GM19193 (cell line): ENCODE results near the gene PTPN1.

Experiments used
- POLR2A ChIP-seq: IDR thresholded peaks from 4 replicates; pipeline ENCODE4 v1.6.1; 2011; ENCODE audit not compliant: insufficient read depth, insufficient read length; ENCODE audit errors: extremely low read depth

The PTPN1 gene

DNA sequence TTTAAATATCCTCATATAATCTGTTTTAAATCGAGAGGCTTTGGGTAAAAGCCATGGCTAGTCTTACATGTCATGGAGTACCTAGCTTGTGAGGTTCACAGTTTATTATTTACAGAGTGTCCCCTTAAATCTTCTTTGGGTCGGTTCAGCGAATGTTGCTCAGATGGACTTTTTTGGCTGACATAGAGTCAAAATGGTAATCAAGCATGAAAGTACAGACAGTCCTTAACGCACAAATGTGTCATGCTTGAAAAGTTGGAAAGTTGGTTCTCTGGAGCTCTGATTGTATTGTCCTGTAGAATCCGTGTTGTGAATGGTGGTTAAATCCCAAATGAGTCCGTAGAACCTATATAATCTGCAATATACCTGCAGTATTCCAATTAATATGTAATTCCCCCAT, 22.0 kb downstream of the PTPN1 start:
- TF ChIP-seq POLR2A: no peak

DNA sequence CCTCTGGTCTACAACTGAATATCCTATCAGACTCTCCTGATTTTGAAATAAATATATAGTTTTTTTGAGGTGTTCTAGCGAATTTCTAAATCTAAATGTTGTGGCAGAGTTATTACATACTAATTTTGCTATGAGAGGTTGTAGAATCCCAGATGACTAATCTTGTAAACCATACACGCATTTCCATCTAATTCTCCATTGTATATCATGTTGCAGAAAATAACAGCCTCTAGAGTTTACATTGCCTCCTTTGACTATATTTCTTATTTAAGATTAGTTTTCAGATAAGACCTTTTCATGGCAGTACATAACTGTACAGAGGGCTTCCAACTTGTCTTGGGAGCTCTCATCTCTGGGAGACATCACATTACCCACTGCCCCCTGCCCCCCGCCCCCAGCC, 22.9 kb downstream of the PTPN1 start:
- TF ChIP-seq POLR2A: no peak

DNA sequence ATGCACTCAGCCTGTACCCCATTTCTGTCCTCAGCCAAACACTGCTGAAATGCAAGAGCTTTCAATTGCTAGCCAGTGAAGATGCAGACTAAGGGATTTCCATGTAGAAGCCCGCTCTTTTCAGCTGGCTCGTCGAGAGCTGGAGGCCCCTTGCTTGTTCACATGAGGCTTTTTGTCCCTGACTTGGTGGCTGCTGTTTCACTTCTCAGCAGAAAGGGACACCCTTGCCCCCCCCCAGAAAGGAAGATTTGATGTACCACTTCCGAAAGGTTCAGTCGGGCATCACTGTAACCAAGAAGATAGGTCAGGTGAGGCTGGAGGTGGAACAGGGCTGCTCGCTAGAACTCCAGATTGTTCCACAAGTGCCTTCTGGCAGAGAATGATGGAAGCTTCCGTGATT, 23.3 kb downstream of the PTPN1 start:
- no peak for TF ChIP-seq POLR2A

DNA sequence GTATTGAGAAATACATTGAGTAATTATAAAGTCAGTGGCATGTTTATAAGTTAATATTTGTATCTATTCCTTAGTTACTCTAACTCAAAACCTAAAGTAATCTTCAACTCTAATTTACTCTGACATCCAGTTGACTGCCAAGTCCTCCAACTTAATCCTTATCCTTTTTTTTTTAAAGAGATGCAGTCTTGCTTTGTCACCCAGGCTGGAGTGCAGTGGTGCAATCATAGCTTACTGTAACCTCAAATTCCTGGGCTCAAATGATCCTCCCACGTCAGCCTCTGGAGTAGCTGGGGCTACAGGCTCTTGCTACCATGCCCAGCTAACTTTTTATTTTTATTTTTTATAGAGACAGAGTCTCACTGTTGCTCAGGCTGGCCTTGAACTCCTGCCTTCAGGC, 24.4 kb downstream of the PTPN1 start:
- TF ChIP-seq POLR2A: no peak

DNA sequence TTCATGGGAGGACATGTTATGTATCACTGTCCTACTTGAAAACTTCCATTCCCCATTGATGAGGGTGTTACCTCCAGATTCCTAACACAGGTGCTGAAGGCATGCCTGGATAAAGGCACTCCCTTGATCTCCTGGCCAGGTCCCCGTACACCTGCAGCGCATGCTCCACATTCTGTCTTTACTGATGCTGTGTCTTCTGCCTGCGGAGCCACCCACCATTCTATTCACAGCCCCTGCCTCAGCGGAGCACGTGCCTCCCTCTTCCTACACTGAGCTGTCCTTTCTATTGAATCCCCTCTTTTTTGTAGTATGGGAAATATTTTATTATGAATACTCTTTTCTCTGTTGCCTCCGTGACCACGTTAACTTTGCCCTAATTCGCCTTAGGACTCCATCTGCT, 25.0 kb downstream of the PTPN1 start:
- TF ChIP-seq POLR2A: no peak

DNA sequence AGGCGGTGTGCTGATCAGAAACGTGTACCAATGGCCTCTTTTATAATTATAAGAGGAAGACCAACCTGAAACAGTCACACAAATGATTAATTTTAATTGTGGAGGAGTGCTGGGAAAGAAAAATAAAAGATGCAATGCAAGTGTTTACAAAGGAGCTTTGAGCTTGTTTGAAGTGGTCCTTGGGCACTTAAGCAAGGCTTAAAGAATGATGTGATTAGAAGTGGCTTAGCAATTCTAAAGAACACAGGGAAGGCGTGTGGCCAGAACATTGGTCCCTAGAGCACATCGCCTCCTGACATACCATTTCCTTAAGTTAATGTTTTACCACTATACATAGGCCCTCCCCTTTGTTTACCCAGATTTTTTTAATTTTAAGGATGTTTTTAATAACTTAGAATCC, 26.1 kb downstream of the PTPN1 start:
- TF ChIP-seq POLR2A: no peak

DNA sequence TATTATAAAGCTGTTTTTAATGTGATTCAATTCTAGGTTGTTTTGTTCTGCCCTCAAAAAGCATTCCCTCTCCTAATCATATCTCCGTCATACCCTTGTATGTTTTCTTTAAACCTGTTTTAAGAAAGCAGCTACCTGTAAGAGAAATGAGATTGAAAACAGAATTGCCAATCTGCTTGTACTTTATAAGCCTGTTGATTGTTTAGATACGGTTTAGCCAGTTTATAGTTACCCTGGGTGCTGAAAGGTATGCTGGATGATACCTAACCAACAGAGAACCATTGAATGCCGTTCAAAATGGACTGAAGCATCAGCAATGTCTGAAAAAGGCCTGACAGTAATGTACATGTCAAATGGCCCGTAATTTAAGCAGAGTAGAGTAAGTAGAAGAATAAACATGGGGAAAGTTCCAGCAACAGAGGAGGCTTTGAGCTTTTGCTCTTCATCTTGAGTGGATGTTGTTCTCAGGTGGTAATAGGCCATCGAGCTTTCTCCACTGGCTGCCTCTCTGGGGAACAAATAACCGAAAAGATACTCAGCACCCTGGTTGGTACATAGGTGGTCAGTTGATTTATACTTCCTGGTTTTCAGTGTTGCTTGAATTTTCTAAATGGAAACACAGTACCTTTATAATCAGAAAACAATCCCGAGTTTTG, 27.5 kb downstream of the PTPN1 start:
- no peak for TF ChIP-seq POLR2A

DNA sequence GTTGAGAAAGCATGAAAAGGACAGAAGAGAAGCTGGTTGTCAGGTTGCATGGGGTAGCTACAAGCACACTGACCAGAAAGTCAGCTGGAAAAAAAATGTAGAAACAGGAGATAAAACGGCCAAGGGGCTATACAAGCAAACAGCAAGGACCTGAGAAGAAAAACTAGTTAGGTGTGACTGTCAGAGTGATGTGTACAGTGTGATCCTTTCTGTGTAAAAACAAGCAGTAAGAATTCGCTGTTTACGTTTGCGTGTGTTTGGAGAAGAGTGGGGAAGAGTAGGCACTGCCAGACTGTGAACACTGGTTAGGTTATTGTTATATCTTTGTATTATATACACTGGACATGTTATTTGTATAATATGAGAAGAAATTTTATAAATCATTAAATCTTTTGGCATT, 28.1 kb downstream of the PTPN1 start:
- TF ChIP-seq POLR2A: no peak

DNA sequence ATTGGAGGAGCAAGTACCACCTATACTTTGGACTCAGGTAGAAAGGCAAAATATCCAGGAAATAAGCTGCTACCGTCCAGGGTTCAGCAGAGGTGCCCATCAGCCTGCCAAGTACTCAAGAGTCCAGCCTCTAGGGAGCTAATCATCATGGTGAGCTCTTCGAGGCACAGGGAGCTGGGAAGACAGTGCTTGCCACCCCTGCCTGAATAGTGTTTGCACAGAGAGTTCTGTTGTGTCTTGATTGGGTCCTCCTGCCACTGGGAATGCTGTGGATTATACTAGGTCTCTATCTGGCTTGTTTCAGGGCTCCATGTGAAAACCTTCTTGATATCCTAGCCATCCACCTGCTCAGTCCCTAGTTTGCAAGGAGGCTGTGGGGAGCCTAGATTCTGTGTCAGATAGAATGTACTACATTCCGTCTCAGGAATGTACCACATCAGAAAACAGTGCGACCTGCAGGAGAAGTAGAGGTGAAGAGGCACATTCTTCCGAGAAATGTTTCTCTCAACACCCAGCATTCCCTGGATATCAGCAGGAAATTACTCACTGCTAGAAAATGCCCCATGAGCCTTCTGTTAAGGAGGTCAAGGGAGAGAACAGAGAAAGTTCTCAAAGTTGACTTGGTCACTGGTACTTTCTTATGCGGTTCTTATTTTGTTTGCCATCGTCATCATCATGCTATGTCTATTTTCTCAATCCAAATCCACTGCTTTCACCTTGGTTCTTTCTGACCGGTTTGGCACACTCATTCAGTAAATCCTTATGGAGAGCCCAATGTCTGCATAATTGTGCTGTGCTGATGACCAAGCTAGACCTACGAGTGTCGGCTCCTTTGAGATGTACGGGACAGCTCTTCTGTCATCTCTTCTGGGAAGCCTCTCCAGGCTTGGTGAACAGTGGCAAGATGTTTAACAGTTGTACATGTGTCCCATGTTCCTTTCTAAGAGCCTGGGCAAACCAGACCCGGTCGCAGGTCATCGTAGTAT, 30.7 kb downstream of the PTPN1 start:
- TF ChIP-seq POLR2A: peak; percentile 16

DNA sequence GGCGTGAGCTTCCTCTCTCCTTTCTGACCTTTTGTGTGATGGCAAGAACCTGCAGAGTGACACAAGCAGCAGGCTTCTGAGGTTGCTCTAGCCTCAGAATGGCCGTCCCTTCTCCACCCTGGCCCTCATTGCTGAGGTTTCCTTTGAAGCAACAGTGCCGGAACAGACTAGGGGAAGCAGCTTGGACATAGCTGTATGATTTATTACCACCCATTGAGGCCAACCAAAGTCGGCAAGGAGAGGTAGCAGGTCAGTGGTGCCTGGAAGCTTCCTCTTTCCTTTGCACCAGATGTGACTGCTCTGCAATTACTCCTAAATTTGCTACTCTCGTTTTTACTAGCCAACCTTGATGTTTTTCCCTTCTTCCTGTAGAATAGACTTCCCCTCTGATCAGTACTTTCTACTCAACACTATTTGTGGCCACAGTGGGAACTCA, 31.4 kb downstream of the PTPN1 start:
- peak; percentile 27 for TF ChIP-seq POLR2A

DNA sequence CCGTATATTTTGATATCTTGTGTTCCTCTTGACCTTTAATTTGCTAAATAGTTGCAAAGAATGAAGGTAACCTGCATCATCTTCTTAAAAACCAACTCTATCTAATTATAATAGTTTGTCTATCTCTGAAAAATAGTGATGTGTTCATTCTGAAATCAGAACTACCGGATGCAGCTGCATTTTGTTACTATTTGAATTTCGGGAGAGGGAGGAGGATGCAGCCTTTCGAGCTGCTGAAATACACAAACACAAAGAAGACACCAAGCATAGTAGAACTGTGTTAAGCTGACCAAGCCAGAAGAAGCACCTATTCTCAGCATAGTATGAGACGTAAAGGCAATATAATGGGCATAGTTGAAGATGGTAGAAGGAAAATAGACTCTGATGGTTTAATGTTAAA, 33.1 kb downstream of the PTPN1 start:
- TF ChIP-seq POLR2A: no peak

DNA sequence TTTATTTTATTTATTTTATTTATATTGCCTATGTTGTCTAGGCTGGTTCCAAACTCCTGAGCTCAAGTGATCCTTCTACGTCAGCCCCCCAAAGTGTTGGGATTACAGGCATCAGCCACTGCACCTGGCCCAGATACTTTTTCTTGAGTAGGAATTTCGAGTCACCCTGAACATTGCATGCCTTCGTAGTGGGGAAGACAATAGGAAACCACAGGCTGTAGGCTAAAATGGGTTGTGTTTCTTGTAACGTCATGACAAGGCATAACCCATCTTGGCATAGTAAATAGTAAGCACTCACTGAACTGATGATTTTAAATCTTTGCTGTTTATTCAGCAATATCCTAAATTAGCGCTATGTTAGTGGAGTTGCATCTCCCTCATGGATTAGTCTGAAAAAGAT, 34.9 kb downstream of the PTPN1 start:
- TF ChIP-seq POLR2A: no peak

DNA sequence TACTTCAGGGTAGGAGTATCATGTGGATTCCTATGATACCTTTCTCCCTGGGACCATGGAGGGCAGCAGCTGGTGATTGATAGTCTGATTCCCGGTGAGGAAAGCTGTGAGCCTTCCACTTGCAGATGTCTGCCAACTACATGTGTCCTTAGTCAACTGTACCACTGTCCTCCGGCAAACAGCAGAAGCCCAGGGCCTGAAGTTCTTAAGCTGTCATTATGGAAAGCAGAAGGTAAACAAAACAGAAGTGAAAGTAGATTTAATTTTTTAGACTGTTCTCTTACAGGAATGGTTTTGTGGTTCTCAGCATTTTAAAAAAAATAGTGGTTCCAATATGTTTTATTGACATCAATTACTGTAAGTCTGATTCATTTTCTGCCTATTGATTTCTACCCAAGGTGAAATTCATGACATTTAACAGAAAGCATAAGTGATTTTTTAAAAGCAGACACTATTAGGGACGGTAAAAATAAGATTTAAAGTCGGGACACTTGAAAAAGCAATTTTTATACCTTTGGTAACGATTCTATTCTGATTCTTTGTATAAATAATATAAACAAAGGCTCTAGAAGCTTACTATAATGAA, 36.6 kb downstream of the PTPN1 start:
- TF ChIP-seq POLR2A: no peak

DNA sequence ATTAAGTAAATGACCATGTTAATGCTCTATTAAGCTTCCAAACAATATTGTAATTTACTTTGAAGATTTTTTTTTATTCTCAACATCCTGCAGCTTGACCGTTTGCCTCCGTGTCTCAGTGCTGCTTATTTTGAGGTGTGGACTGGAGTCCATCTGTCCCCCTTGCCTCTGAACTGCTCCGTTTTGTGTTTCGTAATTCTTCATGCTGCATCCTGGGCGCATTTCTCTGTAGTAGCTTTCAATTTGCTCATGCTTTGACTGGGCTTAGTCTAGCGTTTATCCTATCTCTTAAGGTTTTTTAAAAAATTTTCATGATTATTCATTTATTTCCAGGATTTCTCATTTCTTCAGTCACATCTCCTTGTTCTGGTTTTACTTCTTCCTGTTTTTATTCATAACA, 37.8 kb downstream of the PTPN1 start:
- TF ChIP-seq POLR2A: no peak

DNA sequence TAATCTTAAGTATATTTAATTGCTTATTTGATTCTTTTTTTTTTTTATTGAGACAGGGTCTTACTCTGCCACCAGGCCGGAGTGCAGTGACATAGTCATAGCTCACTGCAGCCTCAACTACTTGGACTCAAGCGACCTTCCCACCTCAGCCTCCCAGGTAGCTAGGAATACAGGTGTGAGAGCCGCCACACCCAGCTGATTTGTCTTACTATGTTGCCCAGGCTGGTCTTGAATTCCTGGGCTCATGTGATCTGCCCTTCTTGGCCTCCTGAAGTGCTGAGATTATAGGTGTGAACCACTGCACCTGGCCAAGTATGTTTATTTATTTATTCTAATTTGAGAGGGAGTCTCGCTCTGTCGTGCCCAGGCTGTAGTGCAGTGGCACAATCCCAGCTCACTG, 38.2 kb downstream of the PTPN1 start:
- TF ChIP-seq POLR2A: no peak

DNA sequence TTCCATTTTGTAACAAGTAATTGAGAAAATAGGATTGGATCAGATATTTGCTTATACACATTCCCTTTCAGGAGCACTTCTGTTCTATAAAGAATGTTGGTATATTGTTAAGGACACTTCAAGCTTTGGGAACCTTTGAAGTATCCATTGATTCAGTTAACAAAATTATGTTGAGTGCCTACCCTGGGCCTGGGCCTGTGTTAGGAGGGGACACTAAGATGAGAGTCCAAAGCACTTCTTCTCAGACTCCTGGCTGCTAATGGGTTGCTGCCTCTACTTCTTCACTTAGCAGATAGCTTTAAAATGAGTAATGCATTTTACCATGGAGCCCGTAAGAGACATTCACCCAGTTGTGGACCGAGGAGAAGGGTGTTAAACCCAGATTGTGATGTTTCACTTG, 40.3 kb downstream of the PTPN1 start:
- TF ChIP-seq POLR2A: no peak
